Testis (tissue), 3 donors: ENCODE data around the gene CHD2. TPM values are rescaled to one million over a fixed set of nuclear protein-coding genes. Genes with fewer than 3 reads are reported as not detected.
A peak's percentile ranks its signal among the peaks of the same experiment; 100 is the strongest.

Source experiments
- DNase-seq: peaks from one replicate; pipeline ENCODE4 v3.0.0-alpha.2; 2019
- H3K27ac ChIP-seq, 2 donors: fragments of 200-600 bp; sonication (generic); one replicate each; pipeline ENCODE4 v1.5.1; 2019
- H3K27me3 ChIP-seq: fragments of 200-600 bp; sonication (generic); one replicate; pipeline ENCODE4 v1.5.1; 2019
- H3K36me3 ChIP-seq: fragments of 200-600 bp; sonication (generic); one replicate; pipeline ENCODE4 v1.5.1; 2017; ENCODE audit warnings: low read depth; ENCODE audit errors: missing control alignments
- H3K4me1 ChIP-seq: fragments of 200-600 bp; sonication (generic); one replicate; pipeline ENCODE4 v1.5.1; 2019
- H3K4me3 ChIP-seq, 2 donors: fragments of 200-600 bp; sonication (generic); one replicate each; pipeline ENCODE4 v1.5.1; 2017 to 2019
- H3K9me3 ChIP-seq: fragments of 200-600 bp; sonication (generic); one replicate; pipeline ENCODE4 v1.5.1; 2017
- POLR2A ChIP-seq: fragments of 450-650 bp; IDR thresholded peaks from one replicate; pipeline ENCODE4 v1.6.1; 2017; ENCODE audit warnings: antibody characterized with exemption, mild to moderate bottlenecking, moderate library complexity
- WGBS, 2 donors: methylation state at CpG; one replicate each; pipeline ENCODE4 v1.1.5; 2018; 5-methylcytosine and 5-hydroxymethylcytosine counted together
- intact Hi-C: fragments of 100-400 bp; cut with DNase I; formaldehyde crosslinking; loops from one replicate; pipeline ENCODE4 v1.15.1; 2023; ENCODE audit warnings: low total_unique reads
- polyA plus RNA-seq: library from polyadenylated mRNA; stranded (reverse); fragments of 350-450 nt; fragmentation: Illumina TruSeq; extraction: RNeasy Lipid Tissue Mini Kit (QIAGEN cat#74804); gene quantifications from one replicate; pipeline ENCODE4 v1.2.3, GENCODE V29; 2014; ENCODE audit warnings: low read depth, low replicate concordance; ENCODE audit not compliant: insufficient read depth
- total RNA-seq, 2 donors: library from RNA; depleted of rRNA; stranded (reverse); fragments of >200 nt; gene quantifications; one replicate each; pipeline ENCODE4 v1.2.3, GENCODE V29; 2016
- TF ChIP-seq, protein P1 (sequence below), 3 experiments: fragments of 450-650 bp in 2 of 3; fragments of 200-600 bp in 1 of 3; sonication (generic) in 1 of 3; IDR thresholded peaks; one replicate each; pipeline ENCODE4 v1.5.1; 2016 to 2019; ENCODE audit warnings: antibody characterized with exemption in 3 of 3, mild to moderate bottlenecking in 2 of 3, moderate library complexity in 1 of 3

Gene CHD2
- total and polyA plus RNA-seq, 3 donors from 2014 or later: 64.5 to 129 (median 113) TPM

DNA sequence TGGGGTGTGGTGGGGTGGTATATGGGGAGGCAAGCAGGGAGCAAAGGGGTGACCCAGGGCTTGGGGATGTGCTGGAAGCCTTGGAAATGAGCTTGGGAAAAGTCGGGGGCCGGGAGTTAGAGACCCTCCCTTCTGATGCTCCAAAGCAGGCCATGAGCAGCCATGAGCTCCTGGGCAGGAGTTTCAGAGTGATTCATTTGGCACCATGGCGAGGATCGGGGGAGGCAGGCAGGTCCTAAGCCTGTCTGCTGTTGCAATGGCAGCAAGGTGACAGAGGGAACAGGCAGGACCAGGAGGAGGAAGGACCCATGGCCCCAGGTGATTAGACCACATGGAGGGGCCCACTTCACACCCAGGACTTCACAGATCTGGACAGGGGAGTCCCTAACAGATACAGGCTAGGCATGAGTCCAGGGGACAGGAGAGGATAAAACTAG lies 167.5 kb downstream of the CHD2 start:
- 71 to 73% methylated on average over 4 of the region's 4 CpGs for WGBS, 2 donors
- Histone ChIP-seq H3K9me3 (no peaks in the 10 kb centered on the region), H3K4me1 (peaks cover 44% of the 10 kb centered on the region), H3K36me3 (no peaks in the 10 kb centered on the region), H3K4me3 (no peak overlapping the region), H3K27ac (peak overlapping the region; percentile 18 to 62), H3K27me3 (no peaks in the 10 kb centered on the region)
- TF ChIP-seq, protein P1, sequence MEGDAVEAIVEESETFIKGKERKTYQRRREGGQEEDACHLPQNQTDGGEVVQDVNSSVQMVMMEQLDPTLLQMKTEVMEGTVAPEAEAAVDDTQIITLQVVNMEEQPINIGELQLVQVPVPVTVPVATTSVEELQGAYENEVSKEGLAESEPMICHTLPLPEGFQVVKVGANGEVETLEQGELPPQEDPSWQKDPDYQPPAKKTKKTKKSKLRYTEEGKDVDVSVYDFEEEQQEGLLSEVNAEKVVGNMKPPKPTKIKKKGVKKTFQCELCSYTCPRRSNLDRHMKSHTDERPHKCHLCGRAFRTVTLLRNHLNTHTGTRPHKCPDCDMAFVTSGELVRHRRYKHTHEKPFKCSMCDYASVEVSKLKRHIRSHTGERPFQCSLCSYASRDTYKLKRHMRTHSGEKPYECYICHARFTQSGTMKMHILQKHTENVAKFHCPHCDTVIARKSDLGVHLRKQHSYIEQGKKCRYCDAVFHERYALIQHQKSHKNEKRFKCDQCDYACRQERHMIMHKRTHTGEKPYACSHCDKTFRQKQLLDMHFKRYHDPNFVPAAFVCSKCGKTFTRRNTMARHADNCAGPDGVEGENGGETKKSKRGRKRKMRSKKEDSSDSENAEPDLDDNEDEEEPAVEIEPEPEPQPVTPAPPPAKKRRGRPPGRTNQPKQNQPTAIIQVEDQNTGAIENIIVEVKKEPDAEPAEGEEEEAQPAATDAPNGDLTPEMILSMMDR (IDR thresholded peaks at IDR 0.05): no peak
- no peak for TF ChIP-seq POLR2A
- DNase-seq: no peak
- intact Hi-C loops: no loop called here

DNA sequence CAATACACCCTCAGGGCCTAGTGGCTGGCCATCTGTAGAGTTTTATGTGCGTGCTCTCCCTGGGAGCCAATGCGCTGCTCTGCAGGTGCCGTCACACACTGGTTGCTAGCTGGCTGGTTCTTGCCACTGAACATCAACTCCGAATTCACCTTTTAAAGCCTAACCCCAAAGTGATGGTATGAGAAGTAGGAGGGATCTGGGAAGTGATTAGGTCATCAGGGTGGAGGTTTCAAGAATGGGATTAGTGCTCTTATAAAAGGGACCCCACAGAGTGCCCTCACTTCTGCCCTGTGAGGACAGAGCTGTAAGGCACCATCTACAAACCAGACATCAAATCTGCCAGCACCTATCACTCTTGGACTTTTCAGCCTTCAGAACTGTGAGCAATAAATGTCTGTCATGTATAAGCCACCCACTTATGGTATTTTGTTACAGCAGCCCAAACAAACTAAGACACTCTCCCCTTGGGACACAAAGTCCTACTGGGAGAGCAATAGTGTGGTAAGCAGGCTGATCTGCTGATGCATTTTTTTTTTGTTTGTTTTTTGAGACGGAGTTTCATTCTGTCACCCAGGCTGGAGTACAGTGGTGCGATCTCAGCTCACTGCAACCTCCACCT lies 168.6 kb downstream of the CHD2 start:
- Histone ChIP-seq H3K4me3 (no peak overlapping the region), H3K9me3 (no peaks in the 10 kb centered on the region), H3K27me3 (no peaks in the 10 kb centered on the region), H3K36me3 (no peaks in the 10 kb centered on the region), H3K27ac (peak overlapping the region in 1 of 2 donors; percentile 14), H3K4me1 (peaks cover 42% of the 10 kb centered on the region)
- DNase-seq: no peak
- TF ChIP-seq POLR2A: no peak
- TF ChIP-seq, protein P1 (IDR thresholded peaks at IDR 0.05): no peak
- 96 to 99% methylated on average over 6 of the region's 6 CpGs for WGBS, 2 donors
- intact Hi-C loops: no loop called here

DNA sequence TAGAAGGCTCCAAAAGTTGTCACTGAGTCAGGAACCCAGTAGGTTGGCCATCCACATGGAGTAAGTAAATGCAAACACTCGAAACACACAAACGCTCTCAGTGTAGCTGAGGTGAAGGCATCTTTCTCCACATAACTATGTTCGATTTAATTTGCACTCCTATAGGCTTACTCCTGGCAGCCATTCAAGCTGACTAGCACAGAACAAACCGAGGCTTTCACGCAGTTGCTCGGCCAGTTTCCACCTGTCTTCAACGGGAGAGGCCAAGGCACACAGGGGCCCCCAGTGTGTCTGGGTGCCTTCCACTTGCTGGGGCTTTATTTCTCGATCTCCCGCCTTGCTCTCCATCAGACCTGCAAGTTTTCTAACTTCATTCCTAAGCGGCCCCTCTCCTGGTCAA lies 170.0 kb downstream of the CHD2 start:
- DNase-seq: no peak
- Histone ChIP-seq H3K4me1 (peaks cover 45% of the 10 kb centered on the region), H3K27me3 (no peaks in the 10 kb centered on the region), H3K4me3 (no peak overlapping the region), H3K27ac (peak overlapping the region in 1 of 2 donors; percentile 85), H3K9me3 (no peaks in the 10 kb centered on the region), H3K36me3 (no peaks in the 10 kb centered on the region)
- intact Hi-C loops: no loop called here
- no peak for TF ChIP-seq POLR2A
- TF ChIP-seq, protein P1 (IDR thresholded peaks at IDR 0.05): no peak
- 63 to 73% methylated on average over 10 of the region's 10 CpGs for WGBS, 2 donors

- Histone ChIP-seq H3K4me1 (peaks cover 40% of the 10 kb centered on the region), H3K36me3 (no peaks in the 10 kb centered on the region), H3K9me3 (no peaks in the 10 kb centered on the region), H3K27ac (peak overlapping the region; percentile 35 to 85), H3K4me3 (peak overlapping the region; percentile 72 to 74), H3K27me3 (no peaks in the 10 kb centered on the region)
- 41 to 46% methylated on average over 10 of the region's 10 CpGs for WGBS, 2 donors
- DNase-seq: no peak
- TF ChIP-seq, protein P1 (IDR thresholded peaks at IDR 0.05): no peak
- intact Hi-C loops: no loop called here
These were observed 170.6 kb downstream of the CHD2 start for GRCh38 chr15:93070551-93071296.
